ENCODE measurements around the gene BACH2.

DNA sequence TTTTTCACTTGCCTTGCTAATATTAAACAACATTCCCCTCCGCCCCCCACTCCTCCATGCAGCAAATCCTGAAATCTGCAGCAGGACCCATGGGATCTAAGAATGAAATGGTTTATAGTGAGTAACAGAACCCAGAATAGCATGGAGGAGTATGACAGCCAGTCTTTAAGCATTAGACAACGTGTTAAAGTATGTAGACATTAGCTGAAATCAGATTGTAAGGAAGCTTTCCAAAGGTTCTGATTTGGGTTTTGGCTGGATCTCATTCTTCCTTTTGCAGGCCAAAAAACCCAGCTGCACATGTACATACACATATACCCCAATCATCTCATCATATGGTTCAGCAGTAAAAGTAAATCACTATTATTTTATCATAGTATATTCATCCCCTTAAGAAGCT, 275.9 kb downstream of the BACH2 start:
- TF ChIP-seq, protein P1, sequence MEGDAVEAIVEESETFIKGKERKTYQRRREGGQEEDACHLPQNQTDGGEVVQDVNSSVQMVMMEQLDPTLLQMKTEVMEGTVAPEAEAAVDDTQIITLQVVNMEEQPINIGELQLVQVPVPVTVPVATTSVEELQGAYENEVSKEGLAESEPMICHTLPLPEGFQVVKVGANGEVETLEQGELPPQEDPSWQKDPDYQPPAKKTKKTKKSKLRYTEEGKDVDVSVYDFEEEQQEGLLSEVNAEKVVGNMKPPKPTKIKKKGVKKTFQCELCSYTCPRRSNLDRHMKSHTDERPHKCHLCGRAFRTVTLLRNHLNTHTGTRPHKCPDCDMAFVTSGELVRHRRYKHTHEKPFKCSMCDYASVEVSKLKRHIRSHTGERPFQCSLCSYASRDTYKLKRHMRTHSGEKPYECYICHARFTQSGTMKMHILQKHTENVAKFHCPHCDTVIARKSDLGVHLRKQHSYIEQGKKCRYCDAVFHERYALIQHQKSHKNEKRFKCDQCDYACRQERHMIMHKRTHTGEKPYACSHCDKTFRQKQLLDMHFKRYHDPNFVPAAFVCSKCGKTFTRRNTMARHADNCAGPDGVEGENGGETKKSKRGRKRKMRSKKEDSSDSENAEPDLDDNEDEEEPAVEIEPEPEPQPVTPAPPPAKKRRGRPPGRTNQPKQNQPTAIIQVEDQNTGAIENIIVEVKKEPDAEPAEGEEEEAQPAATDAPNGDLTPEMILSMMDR (IDR thresholded peaks at IDR 0.05 in 4 of 5, conservative IDR thresholded peaks at IDR 0.05 in 1 of 5) = no peak
- TF ChIP-seq POLR2A (IDR thresholded peaks at IDR 0.05) = no peak
